ENCODE results near the gene PAX7.
A peak's percentile ranks its signal among the peaks of the same experiment; 100 is the strongest.
"Not testable (repeated sequence)": the region's sequence is repeated elsewhere in the genome, so short reads cannot be mapped to it uniquely, and the experiment has no call there.

Gene PAX7

DNA sequence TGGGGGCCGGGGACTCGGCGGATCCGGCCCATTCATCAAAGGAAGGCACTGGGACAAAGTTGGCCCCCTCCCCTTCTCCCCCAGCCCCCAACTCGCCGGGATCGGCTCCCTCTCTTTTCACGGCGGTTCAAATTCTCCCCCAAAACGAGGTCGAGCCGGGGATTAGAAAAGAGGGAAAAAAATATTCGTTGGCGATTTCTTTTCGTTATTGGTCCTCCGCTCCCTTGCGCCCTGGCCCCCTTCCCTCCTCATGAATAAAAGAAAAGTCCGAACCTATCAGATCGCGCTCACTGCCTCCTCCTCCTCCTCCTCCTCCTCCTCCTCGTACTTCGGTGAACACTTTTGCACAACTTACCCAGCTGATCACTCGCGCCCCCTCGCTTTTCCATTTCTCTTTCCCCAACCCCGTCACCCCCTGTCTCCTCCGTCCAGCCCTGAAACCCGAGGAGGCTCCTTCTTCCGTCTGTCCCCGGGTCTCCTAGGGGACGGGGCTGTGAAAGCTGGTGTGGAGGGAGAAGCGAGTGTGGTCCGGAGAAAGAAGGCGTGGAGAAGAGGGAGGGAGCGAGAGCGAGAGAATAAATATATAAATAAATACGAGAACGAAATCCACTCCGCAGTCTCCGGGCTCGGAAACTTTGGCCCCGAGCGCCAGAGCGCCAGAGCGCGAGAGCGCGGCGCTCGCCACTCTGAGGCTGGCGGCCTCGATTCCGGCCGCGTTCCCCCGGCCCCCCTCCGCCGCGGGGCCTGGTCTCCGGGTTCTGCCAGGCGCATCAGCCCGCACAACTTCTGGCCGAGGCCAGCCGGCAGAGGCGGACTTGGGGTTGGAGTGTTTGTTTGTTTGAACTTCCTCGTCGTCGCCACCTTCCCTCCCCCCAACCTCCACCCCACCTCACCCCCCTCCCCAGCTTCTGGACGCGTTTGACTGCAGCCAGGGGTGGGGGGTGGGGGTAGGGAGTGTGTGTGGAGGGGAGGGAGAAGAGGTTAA lies at the start of gene PAX7:
Gene PAX7 (plus strand): TSS at position 336 of the 985 bp plus-strand sequence. CDS start 758 bp downstream, outside the sequence.
- peak; percentile 75 for DNase-seq

DNA sequence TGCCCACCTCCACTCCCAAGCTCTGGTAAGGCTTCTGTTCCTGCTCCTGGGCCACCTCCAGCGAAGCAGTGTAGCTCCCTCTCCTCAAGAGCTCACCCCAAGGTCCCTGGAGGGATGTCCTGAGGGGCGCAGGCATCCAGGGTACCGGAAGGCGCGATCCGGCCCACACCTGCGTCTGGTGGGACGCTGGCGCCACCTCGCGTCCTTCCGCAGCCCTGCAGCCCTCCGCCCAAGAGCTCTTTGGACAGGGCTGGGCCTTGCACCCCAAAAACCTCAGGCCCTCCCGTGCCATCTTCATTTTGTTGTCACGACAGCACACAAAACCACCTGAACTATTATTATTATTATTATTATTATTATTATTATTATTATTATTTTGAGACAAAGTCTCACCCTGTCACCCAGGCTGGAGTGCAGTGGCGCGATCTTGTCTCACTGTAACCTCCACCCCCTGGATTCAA lies 49.2 kb upstream of the PAX7 start:
- peak; percentile 71 for DNase-seq

GRCh38 chr1:18582890-18583289 lies 47.8 kb upstream of the PAX7 start:
- no peak for DNase-seq

DNA sequence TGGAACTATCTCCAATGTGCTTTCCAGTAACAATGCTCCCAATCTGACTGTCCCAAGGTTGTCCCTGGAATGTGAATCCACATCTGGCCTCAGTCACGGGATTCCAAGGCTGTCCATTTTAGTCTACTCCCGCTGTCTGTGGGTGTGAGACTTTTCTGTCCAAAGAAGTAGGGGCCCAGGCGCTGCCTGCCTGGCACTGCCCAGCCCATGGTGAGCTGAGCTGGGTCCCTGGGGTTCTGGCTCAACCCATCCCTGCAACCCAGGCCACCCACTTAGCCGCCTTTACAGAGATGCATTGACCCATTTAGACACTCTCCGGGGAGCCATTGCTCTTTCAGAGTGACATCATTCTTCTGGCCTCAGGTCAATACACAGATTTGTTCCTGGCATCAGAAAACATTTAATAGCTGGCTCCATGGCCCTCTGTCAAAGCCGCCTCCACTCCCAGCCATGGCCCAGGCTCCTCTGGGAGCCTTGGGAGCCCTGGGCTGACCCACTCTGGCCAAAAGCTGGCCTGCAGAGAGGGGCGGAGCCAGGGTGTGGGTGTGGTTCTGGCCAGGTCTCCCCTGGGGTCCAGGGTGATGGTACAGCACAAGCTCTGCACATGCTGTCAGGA lies 47.2 kb upstream of the PAX7 start:
- peak; percentile 57 for DNase-seq

DNA sequence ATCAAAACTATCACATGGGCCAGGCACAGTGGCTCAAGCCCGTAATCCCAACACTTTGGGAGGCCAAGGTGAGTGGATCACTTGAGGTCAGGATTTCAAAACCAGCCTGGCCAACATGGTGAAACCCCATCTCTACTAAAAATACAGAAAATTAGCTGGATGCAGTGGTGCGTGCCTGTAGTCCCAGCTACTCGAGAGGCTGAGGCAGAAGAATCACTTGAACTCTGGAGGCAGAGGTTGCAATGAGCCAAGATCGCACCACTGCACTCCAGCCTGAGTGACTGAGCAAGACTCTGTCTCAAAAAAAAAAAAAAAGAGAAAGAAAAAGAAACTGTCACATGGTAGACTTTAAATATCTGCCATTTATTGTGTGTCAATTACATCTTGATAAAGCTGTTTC lies 44.6 kb upstream of the PAX7 start:
- DNase-seq: not testable (repeated sequence)

DNA sequence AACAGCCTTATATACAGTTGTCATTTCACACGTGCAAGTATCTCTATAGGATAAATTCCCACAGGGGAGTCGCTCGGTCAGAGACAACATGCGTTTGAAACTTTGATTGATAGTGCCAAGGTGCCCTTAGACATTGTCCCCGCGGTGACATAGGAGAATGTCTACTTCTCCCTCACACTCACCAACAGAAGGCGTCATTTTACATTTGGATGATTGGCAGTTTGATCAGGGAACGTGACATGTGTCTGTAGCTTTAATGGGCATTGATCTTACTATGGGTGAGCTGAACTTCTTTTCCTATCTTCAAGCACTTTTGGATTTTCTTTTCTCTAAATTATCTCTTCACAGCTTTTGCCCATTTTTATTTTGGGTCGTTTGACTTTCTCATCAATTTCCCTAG lies 42.6 kb upstream of the PAX7 start:
- peak; percentile 21 for DNase-seq

DNA sequence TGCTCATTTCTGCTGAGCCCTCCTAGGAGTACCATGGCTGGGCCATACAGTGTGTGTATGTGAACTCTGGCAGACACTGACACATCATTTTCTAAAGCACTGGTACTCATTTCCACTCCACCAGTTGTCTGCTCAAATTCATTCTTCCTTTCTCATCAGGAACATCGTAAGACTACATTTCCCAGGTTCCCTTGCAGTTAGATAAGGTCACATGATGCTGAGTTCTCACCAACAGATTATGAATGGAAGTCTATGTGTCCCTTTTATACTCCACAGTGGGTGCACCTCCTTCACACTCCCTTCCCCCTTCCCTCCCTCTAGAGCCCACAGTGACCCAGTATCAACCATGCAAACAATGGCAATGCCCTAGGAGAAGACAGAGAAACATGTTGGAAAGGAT lies 38.3 kb upstream of the PAX7 start:
- no peak for DNase-seq

GRCh38 chr1:18597160-18598042 lies 33.2 kb upstream of the PAX7 start:
- DNase-seq: peak; percentile 81

DNA sequence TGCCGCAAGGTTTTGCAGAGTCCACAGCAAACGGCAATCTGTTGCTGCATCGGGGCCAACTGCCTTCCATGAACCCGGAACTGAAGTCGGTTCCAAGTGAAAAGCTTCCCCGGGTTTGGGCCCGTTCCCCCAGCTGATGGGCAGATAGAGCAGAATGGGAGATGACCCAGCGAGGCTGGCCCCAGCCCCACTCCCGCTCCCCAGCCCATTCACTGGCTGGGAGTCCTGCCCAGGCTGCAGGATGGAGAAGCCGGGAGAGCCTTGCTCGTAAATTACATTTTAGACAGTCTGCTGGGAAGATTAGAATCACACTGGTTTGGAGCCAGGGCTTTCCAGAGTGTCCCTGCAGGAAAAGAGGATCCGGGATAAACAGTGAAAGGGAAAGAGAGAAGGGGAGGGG lies 31.6 kb upstream of the PAX7 start:
- peak; percentile 20 for DNase-seq

DNA sequence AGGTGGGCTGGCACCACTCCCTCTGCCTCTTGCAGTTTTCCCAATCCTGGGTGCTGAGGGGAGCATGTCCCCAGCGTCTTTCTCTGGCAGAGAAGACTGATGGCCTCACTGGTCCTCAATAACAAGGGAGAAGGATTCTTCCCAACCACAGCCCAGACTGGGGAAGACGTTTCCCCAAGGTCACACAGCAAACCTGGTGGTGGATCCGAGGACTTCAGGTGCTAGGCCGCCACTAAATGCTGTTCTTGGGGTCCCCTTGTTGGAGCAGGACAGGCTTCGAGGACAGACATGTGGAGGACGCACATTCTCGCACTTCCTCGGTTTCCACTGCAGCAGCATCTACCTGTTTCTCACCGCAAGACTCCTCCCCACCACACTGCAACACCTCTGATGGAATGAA lies 30.9 kb upstream of the PAX7 start:
- no peak for DNase-seq

DNA sequence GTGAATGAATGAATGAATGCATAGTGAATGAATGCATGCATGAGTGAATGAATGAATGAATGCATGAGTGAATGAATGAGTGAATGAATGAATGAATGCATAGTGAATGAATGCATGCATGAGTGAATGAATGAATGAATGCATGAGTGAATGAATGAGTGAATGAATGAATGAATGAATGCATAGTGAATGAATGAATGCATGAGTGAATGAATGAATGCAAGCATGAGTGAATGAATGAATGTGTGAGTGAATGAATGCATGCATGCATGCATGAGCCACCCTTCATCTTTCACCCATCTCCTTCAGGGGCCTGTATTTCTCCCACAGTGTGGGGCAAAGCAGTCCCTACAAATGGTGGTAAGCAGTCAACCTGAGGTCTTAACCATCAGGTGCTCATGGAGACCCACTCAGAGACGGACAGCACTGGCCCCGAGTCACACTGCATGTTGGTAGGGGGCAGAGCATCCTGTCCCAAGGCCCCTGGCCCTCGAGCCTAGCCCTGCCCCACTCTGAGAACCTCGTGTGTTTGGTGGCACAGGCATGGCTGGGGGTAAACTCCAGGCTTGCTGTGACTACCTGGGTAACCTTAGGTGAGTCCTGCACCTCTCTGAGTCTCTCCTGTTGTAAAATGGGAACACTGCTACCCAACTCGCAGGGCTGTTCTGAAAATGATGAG lies 28.0 kb upstream of the PAX7 start:
- peak; percentile 25 for DNase-seq

GRCh38 chr1:18603212-18603852 lies 27.3 kb upstream of the PAX7 start:
- DNase-seq: no peak

- no peak for DNase-seq
Observed at GRCh38 chr1:18606443-18607288, 24.0 kb upstream of the PAX7 start.

GRCh38 chr1:18607289-18607760 lies 23.3 kb upstream of the PAX7 start:
- no peak for DNase-seq

GRCh38 chr1:18608534-18608933 lies 22.1 kb upstream of the PAX7 start:
- DNase-seq: no peak

- no peak for DNase-seq
Observed at GRCh38 chr1:18611311-18611710, 19.3 kb upstream of the PAX7 start.

GRCh38 chr1:18612073-18612472 lies 18.6 kb upstream of the PAX7 start:
- no peak for DNase-seq

DNA sequence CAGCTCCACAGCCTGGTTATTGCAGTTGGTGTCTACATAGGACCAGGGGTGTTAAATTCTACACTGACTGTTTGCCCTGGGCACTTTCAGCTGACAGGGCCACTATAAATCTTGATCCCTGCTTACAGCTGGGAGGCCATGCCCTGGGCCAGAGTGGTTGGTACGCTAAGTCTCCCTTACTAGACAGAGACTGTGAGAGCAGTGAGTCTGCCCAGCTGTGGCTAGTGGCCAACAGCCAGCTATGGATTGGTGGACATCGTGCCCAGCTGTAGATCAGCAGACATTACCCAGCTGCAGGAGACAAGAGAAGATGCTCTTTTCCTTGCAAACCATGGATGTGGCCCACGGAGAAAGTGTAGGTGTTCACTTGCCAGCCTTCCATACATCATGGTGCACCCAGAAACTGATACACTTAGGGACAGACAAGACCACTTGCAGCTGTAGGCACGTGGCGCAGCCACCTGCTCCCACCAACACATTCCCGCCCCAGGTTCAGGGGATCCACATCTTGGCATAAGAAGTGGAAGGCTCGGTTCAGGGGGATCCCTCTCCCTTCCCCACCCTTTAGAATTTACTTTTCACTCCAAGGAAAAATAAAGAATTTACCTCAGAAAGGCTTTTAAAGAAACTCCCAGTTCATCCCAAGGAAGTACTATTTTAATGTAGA lies 16.4 kb upstream of the PAX7 start:
- DNase-seq: no peak

DNA sequence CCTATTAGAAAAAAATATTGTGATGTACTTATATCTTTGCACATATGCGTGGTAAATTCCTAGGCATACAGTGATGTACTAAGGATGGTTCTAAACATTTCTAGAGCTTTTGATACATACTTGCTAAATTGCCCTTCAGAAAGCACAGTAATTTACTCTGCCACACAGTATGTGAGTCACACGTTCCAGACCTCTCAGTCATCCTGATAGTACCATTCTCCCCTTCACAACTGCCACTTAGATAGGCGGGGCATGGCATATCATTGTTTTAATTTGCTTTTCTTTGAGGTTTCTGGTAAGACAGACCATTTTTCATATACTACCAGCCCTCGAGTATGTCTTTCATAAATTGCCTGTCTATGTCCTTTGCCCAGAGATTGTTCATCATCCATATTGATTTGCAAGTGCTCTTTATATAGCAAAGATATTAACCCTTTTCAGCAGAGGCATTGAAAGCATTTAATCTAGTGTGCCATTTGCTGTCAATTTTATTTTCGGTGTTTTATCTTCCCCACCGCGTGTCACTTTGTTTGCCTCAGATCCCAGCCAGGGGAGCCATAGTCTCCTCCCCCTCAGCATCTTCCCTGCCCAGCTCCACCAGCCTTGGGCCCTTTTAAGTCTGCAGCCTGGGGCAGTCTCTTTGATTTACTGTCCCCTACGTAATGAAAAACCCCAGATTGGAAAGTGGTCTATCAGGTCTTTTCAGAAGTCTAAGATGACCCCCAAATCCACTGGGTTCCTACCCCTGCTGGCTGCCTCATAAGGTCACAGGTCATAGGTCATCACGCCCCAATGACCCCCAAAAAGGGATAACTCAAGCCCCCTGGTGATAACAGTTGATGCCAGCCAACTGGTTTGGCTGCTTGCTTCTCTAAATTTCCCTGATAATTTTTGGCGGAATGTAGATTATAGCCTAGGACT lies 11.8 kb upstream of the PAX7 start:
- no peak for DNase-seq

All from eye (tissue), 1 donor.